Body of pancreas (tissue), 4 donors: ENCODE measurements around the gene DNAAF1. TPM values are rescaled to one million over a fixed set of nuclear protein-coding genes. Genes with fewer than 3 reads are reported as not detected.

ENCODE experiments used
- ATAC-seq: fragments of 150-250 bp; one replicate; pipeline ENCODE4 v1.9.1; 2016
- DNase-seq, 4 donors: peaks; one replicate each; pipeline ENCODE4 v3.0.0-alpha.2; 2019
- H3K27ac ChIP-seq, 4 donors: fragments of 200-600 bp; sonication (generic); 1 replicate in 3 of 4; 2 replicates in 1 of 4; pipeline versions ENCODE4 v1.5.1 to v1.6.1; 2016 to 2019; ENCODE audit warnings: mild to moderate bottlenecking in 1 of 4, mixed read lengths in 1 of 4, moderate library complexity in 1 of 4
- H3K27me3 ChIP-seq, 2 donors: fragments of 200-600 bp; sonication (generic); one replicate each; pipeline ENCODE4 v1.6.0; 2016; ENCODE audit warnings: mild to moderate bottlenecking in 1 of 2
- H3K36me3 ChIP-seq, 2 donors: fragments of 200-600 bp; sonication (generic); replicated peaks in 1 of 2; 2 replicates each; pipeline ENCODE4 v1.5.1; 2016; ENCODE audit warnings: low read depth in 2 of 2; ENCODE audit not compliant: insufficient read depth in 1 of 2
- H3K4me1 ChIP-seq: fragments of 200-600 bp; sonication (generic); one replicate; pipeline ENCODE4 v1.6.0; 2016
- H3K4me3 ChIP-seq, 2 donors: fragments of 200-600 bp; sonication (generic); 1 replicate in 1 of 2; 2 replicates in 1 of 2; pipeline ENCODE4 v1.5.1; 2016 to 2019
- H3K9me3 ChIP-seq, 3 donors: fragments of 200-600 bp; sonication (generic); 1 replicate in 2 of 3; 2 replicates in 1 of 3; pipeline ENCODE4 v1.5.1; 2016
- CTCF ChIP-seq, 7 experiments: fragments of 450-650 bp in 4 of 7; fragments of 200-600 bp in 3 of 7; sonication (generic) in 3 of 7; IDR thresholded peaks; one replicate each; pipeline ENCODE4 v1.5.1; 2016 to 2019; ENCODE audit warnings: antibody characterized with exemption in 7 of 7
- POLR2A ChIP-seq, 3 donors: fragments of 450-650 bp; IDR thresholded peaks; one replicate each; pipeline ENCODE4 v1.6.1; 2016; ENCODE audit warnings: antibody characterized with exemption in 3 of 3, mild to moderate bottlenecking in 2 of 3
- WGBS, 2 donors: methylation state at CpG; one replicate each; pipeline ENCODE4 v1.1.5; 2017; 5-methylcytosine and 5-hydroxymethylcytosine counted together
- intact Hi-C: fragments of 100-400 bp; cut with DNase I; formaldehyde crosslinking; loops from one replicate; pipeline ENCODE4 v1.15.1; 2023
- total RNA-seq, 2 donors: library from RNA; depleted of rRNA; stranded (reverse); fragments of >200 nt; gene quantifications; one replicate each; pipeline ENCODE4 v1.1.0, GENCODE V29; 2016

The DNAAF1 gene
- total RNA-seq, 2 donors from 2014 or later = 0.99 to 1.3 TPM

DNA sequence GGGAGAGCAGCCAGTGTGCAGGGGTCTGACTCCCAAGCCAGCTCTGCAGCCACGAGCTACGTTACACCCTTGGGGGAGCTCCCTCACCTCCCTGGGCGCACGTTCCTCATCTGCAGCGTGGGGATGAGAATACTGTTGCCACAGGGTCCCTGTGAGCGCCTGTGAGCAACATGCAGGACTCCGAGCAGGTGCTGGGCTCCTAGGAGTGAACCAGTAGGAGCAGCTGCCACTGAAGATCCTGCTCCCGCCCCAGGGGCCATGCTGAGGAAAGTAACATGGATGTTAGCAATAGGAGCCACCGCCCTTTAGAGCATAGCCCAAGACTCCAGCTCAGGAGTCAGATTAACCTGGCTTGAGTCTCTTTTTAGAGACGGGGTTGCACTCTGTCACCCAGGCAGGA lies 15.9 kb downstream of the DNAAF1 start:
- 69 to 81% methylated on average over 2 to 10 of the region's 10 CpGs for WGBS, 2 donors
- no peak overlapping the region for H3K27ac ChIP-seq
- no peaks in the 10 kb centered on the region for H3K27me3 ChIP-seq
- TF ChIP-seq POLR2A (IDR thresholded peaks at IDR 0.05) = no peak
- TF ChIP-seq CTCF (IDR thresholded peaks at IDR 0.05) = no peak
- DNase-seq (no peak), ATAC-seq (no peak)
- intact Hi-C loops = no loop called here
- no peaks in the 10 kb centered on the region for H3K9me3 ChIP-seq
- H3K4me1 ChIP-seq = no peaks in the 10 kb centered on the region
- no peak overlapping the region for H3K4me3 ChIP-seq
- H3K36me3 ChIP-seq = no peaks in the 10 kb centered on the region

DNA sequence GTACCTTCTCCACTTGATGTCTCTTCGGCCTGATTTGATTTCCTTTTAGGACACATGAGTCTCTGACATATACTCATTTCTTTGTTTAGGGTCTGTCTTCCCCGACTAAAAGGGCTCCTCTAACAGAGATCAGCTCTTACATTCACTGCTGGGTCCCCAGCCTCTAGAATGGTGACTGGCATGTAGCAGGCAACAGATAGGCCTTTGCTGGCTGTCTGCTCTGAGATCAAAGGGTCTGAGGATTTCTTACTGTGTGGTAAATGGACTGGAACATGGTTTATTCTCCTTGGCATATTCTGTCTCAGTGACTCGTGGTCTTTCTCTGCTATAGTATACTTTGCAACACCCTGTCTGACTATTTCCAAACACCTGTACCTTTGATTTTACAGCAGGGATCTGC lies 16.7 kb downstream of the DNAAF1 start:
- Histone ChIP-seq H3K27me3 (no peaks in the 10 kb centered on the region), H3K36me3 (no peaks in the 10 kb centered on the region), H3K27ac (no peak overlapping the region), H3K4me1 (no peaks in the 10 kb centered on the region), H3K9me3 (no peaks in the 10 kb centered on the region), H3K4me3 (no peak overlapping the region)
- 53 to 60% methylated on average over 3 of the region's 3 CpGs for WGBS, 2 donors
- TF ChIP-seq CTCF (IDR thresholded peaks at IDR 0.05) (no peak), POLR2A (IDR thresholded peaks at IDR 0.05) (no peak)
- DNase-seq (no peak), ATAC-seq (no peak)
- intact Hi-C loops = no loop called here

GRCh38 chr16:84165746-84166145 lies 20.6 kb downstream of the DNAAF1 start:
- intact Hi-C loops = no loop called here
- WGBS, 2 donors = 75 to 80% methylated on average over 7 of the region's 7 CpGs
- no peak for ATAC-seq

GRCh38 chr16:84166796-84167695 lies 21.9 kb downstream of the DNAAF1 start:
- no peak for DNase-seq
- no peak for TF ChIP-seq POLR2A (IDR thresholded peaks at IDR 0.05)
- TF ChIP-seq CTCF (IDR thresholded peaks at IDR 0.05) = no peak
- no peaks in the 10 kb centered on the region for H3K27me3 ChIP-seq
- ATAC-seq = no peak
- no peak overlapping the region for H3K4me3 ChIP-seq
- H3K9me3 ChIP-seq = no peaks in the 10 kb centered on the region
- no peak overlapping the region for H3K27ac ChIP-seq
- no peaks in the 10 kb centered on the region for H3K36me3 ChIP-seq
- WGBS, 2 donors = 72 to 73% methylated on average over 13 of the region's 13 CpGs
- intact Hi-C loops = no loop called here
- no peaks in the 10 kb centered on the region for H3K4me1 ChIP-seq

More at GRCh38 chr16:84165746-84166145, 20.6 kb downstream of the DNAAF1 start:
- Histone ChIP-seq H3K4me3 (no peak overlapping the region), H3K36me3 (no peaks in the 10 kb centered on the region), H3K4me1 (no peaks in the 10 kb centered on the region), H3K27me3 (no peaks in the 10 kb centered on the region), H3K9me3 (no peaks in the 10 kb centered on the region), H3K27ac (no peak overlapping the region)
- DNase-seq = no peak
- TF ChIP-seq POLR2A (IDR thresholded peaks at IDR 0.05) (no peak), CTCF (IDR thresholded peaks at IDR 0.05) (no peak)
